ENCODE results near the gene OR2T4.

GRCh38 chr1:248361121-248361715 is at the start of gene OR2T4:
- no peak for TF ChIP-seq CTCF (conservative IDR thresholded peaks at IDR 0.05)
- no peak for TF ChIP-seq ZFX (IDR thresholded peaks at IDR 0.05)
